ENCODE results near the gene HSPBAP1. TPM values are rescaled to one million over a fixed set of nuclear protein-coding genes. Genes with fewer than 3 reads are reported as not detected.

The HSPBAP1 gene
- total and polyA plus RNA-seq, 2 of the 4 experiments (the other 2 are of a cell fraction) = 2.6 to 4.8 TPM

DNA sequence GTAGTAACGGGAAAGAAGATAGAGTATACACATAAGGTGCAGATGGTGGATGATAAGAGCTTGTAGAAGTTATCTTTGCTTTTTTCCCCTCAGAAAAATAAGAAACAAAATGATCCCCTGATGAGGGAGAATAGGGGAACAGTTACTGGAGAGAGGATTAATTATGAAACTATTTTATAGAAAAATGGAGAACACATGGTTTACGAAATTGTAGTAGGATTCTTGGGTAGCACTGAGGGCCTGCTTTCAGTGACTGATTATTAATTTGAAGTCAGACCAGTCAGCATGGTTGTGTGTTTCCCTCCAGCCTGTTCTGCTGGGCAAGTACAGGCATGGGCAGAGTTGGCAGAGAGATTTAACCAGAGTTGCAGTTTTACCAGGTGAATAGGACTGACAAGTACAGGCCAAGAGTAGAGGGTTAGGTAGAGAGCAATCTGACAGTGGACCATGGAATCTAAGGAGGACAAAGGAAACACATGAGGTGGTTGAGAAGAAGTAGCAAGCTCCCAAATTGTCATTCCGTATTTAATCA, 7.1 kb upstream of the HSPBAP1 start:
- Histone ChIP-seq H4K8ac (ENCODE audit: low read depth in 2 of 2, low read length in 2 of 2) (no peak overlapping the region), H3K4me1 (ENCODE audit: control insufficient read depth, insufficient read depth, low read length) (no peaks in the 10 kb centered on the region; the same call in 1 of the 2 replicates), H3K56ac (ENCODE audit: extremely low read depth, insufficient read depth, low read length) (no peak overlapping the region), H3K27ac (ENCODE audit: insufficient read depth, low read length) (no peak overlapping the region), H3K9ac (ENCODE audit: low read depth, low read length) (no peak overlapping the region), H3K4me2 (ENCODE audit: low read depth, low read length) (no peak overlapping the region), H3K9me1 (ENCODE audit: insufficient read depth, low read length) (no peaks in the 10 kb centered on the region), H3K4ac (ENCODE audit: low read depth, low read length) (no peak overlapping the region), H4K91ac (ENCODE audit: insufficient read depth, low read depth, low read length) (no peak overlapping the region), H3K4me3 (ENCODE audit: insufficient read depth, low read depth, low read length) (no peak overlapping the region), H2BK120ac (ENCODE audit: low read depth, low read length) (no peak overlapping the region), H3K23ac (ENCODE audit: low read depth, low read length) (no peak overlapping the region), H2BK20ac (ENCODE audit: low read depth, low read length) (no peak overlapping the region), H3K27me3 (ENCODE audit: control insufficient read depth, insufficient read depth, low read length) (no peaks in the 10 kb centered on the region), H3K14ac (replicated peaks; ENCODE audit: low read depth, low read length) (no peak overlapping the region), H2AK5ac (ENCODE audit: low read depth, low read length) (no peak overlapping the region), H2AK9ac (replicated peaks; ENCODE audit: low read depth, low read length, poor library complexity) (no peak overlapping the region), H2BK15ac (ENCODE audit: low read depth, low read length) (no peak overlapping the region), H3K36me3 (ENCODE audit: control insufficient read depth, insufficient read depth, low read length) (no peaks in the 10 kb centered on the region), H2BK5ac (ENCODE audit: low read depth, low read length, poor library complexity, severe bottlenecking) (no peak overlapping the region), H3K79me1 (ENCODE audit: low read depth in 1 of 2, low read length in 2 of 2) (peaks cover 9 to 22% of the 10 kb centered on the region in 2 experiments), H2AFZ (replicated peaks; ENCODE audit: low read length, poor library complexity) (no peak overlapping the region), H3K18ac (ENCODE audit: low read depth, low read length) (no peak overlapping the region), H4K20me1 (ENCODE audit: insufficient read depth, low read length) (no peaks in the 10 kb centered on the region; the same call in 1 of the 2 replicates), H3K9me3 (ENCODE audit: control insufficient read depth, insufficient read depth, low read length) (no peaks in the 10 kb centered on the region), H4K5ac (ENCODE audit: low read depth, low read length) (no peak overlapping the region)
- ATAC-seq (ENCODE audit: low read depth) (no peak), DNase-seq (no peak)
- POLR2A ChIA-PET (ENCODE audit: unreplicated experiment) = no interaction called here
- CTCF ChIA-PET = no interaction called here
- WGBS, 2 experiments (ENCODE audit: extremely low coverage in 2 of 2, insufficient read length in 1 of 2) = no CpG with 5 or more reads among the region's 3 CpGs
- intact Hi-C loops (cut with micrococcal nuclease) (no loop called here), in situ Hi-C loops (cut with MboI; ENCODE audit: low sequenced_read_pairs) (no loop called here), dilution Hi-C loops (cut with HindIII; ENCODE audit: low sequenced_read_pairs, unreplicated experiment) (no loop called here)
- TF ChIP-seq, protein P1, sequence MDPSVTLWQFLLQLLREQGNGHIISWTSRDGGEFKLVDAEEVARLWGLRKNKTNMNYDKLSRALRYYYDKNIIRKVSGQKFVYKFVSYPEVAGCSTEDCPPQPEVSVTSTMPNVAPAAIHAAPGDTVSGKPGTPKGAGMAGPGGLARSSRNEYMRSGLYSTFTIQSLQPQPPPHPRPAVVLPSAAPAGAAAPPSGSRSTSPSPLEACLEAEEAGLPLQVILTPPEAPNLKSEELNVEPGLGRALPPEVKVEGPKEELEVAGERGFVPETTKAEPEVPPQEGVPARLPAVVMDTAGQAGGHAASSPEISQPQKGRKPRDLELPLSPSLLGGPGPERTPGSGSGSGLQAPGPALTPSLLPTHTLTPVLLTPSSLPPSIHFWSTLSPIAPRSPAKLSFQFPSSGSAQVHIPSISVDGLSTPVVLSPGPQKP (IDR thresholded peaks at IDR 0.05; ENCODE audit: borderline replicate concordance, low read depth, low read length) = no peak
- TF ChIP-seq RAD21 (IDR thresholded peaks at IDR 0.05; ENCODE audit: low read length) (no peak), CEBPB (IDR thresholded peaks at IDR 0.05; ENCODE audit: low read depth, low read length) (no peak), MAFK (IDR thresholded peaks at IDR 0.05; ENCODE audit: low read depth, low read length) (no peak), MAZ (IDR thresholded peaks at IDR 0.05; ENCODE audit: borderline replicate concordance, low read depth, low read length) (no peak), SMC3 (IDR thresholded peaks at IDR 0.05; ENCODE audit: low read depth, low read length) (no peak), RCOR1 (IDR thresholded peaks at IDR 0.05; ENCODE audit: insufficient replicate concordance, low read length) (no peak), POLR2A (IDR thresholded peaks at IDR 0.05; ENCODE audit: low read depth, low read length) (no peak), CHD1 (IDR thresholded peaks at IDR 0.05; ENCODE audit: low read depth, low read length) (no peak), BHLHE40 (IDR thresholded peaks at IDR 0.05; ENCODE audit: low read depth, low read length) (no peak), RFX5 (IDR thresholded peaks at IDR 0.05; ENCODE audit: low read depth, low read length) (no peak), MXI1 (IDR thresholded peaks at IDR 0.05; ENCODE audit: borderline replicate concordance, low read depth, low read length) (no peak), NFE2L2 (IDR thresholded peaks at IDR 0.05; ENCODE audit: low read depth, low read length) (no peak)
- TF ChIP-seq, protein P2, sequence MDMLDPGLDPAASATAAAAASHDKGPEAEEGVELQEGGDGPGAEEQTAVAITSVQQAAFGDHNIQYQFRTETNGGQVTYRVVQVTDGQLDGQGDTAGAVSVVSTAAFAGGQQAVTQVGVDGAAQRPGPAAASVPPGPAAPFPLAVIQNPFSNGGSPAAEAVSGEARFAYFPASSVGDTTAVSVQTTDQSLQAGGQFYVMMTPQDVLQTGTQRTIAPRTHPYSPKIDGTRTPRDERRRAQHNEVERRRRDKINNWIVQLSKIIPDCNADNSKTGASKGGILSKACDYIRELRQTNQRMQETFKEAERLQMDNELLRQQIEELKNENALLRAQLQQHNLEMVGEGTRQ (IDR thresholded peaks at IDR 0.05; ENCODE audit: low read depth, low read length) = no peak
- TF ChIP-seq, protein P3, sequence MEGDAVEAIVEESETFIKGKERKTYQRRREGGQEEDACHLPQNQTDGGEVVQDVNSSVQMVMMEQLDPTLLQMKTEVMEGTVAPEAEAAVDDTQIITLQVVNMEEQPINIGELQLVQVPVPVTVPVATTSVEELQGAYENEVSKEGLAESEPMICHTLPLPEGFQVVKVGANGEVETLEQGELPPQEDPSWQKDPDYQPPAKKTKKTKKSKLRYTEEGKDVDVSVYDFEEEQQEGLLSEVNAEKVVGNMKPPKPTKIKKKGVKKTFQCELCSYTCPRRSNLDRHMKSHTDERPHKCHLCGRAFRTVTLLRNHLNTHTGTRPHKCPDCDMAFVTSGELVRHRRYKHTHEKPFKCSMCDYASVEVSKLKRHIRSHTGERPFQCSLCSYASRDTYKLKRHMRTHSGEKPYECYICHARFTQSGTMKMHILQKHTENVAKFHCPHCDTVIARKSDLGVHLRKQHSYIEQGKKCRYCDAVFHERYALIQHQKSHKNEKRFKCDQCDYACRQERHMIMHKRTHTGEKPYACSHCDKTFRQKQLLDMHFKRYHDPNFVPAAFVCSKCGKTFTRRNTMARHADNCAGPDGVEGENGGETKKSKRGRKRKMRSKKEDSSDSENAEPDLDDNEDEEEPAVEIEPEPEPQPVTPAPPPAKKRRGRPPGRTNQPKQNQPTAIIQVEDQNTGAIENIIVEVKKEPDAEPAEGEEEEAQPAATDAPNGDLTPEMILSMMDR (conservative IDR thresholded peaks at IDR 0.05; ENCODE audit: low read depth, low read length) = no peak
- no TSS peak for BruUV-seq (replicated peaks)
